ENCODE data around the gene TTC23.

The TTC23 gene

DNA sequence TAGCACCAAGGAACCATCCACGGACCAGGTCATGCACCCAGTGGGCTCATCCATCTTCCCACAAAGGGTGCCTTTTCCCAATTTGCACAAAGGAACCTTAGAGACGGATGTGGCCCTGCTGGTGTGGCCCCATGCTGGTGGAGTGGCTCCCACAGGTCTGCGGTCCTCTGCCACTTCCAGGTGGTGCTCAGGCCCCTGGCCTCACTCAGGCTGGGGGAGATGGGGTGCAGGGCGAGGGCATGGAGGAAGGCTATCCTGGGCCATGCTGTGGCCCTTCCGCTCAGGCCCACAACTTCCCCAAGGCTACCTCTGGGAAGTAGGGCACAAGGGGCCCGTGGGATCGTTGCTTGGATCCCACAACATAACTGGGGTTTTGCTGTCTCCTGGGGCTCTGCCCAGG is 149.7 kb downstream of the TTC23 start:
- DNase-seq, result no peak

DNA sequence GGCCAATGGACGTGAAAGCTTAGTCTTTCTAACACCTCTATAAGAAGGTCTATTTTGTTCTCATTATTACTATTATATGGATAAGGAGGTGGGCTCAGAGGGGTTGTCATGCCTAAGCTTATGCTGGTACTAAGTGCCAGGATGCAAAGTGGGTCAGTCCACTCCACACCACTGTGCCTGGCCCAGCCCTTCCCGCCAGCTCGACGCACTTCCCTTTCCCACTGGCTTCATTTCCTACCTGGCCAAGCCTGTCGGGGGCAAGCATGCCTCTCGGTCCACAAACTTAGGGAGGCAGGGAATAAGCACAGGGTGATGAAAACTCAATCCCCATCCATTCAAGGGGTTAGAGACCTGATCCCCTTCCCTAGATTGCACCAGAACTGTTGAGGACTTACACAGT is 150.4 kb downstream of the TTC23 start:
- no peak for DNase-seq

- no peak for DNase-seq
These were observed 151.0 kb downstream of the TTC23 start for GRCh38 chr15:99098426-99098825.

- DNase-seq, result no peak
These were observed 151.7 kb downstream of the TTC23 start for GRCh38 chr15:99097441-99098410.

DNA sequence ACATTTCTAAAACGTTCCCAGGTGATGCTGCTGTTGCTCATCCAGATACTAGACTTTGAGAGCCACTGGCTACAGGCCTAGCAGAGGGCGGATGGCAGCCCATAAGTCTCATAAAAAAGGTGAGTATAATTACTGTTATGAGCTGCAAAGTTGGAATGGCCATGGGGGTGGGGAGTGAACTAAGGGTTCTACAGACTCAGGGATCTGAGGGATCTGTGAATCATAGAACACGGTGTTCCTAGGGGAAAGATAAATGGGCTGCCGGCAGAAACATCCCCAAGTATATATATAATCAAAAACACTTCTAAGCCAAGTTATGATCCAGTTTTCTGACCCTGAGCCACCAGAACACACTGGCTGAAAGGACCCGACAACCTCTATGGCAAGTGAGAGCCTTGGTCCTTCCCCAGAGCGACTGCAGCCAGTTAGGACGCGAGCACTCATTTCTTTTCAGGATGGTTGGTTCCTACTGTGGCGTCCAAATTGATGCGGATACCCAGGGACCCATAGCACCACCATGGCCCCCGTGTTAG is 152.4 kb downstream of the TTC23 start:
- DNase-seq, result no peak

GRCh38 chr15:99096173-99096893 is 153.0 kb downstream of the TTC23 start:
- DNase-seq, result no peak

DNA sequence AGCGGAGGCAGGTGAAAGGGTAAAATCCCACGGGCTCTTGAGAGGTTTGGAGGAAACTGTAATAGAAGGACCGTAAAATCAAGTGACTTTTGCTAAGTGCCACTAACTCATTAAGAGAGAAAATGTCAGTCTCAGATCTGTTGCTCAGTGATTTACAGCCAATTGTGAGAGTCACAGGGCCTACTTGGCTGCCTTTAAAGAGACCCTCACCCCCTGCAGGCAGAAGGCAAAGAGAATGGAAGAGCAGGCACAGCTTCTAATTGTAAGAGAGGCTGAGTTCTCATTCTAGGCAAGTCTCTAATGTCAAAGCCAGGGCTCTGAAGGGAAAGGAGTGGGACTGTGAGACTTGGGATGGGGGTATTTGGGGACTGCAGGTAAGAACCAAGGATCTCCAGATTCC is 153.8 kb downstream of the TTC23 start:
- DNase-seq, result no peak

DNA sequence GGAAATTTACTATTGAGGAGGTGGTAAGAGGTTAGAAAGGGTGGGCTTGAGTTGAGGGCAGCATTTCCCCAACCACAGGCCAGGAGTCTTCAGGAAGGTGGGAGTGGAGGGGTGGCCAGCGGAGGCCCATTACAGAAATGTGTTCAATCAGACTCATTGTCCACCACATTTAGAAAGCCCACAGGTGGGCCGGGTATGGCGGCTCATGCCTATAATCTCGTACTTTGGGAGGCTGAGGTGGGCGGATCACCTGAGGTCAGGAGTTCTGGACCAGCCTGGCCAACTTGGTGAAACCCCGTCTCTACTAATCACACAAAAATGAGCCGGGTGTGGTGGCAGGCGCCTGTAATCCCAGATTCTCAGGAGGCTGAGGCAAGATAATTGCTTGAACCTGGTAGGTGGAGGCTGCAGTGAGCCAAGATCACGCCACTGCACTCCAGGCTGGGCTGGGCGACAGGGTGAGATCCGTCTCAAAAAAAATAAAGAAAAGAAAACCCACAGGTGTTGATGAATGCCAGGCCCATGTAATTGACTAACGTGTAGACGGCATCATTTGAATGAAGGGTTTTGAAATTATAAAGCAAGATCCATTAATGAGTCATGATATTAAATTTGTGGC is 156.7 kb downstream of the TTC23 start:
- DNase-seq, result no peak

- DNase-seq, result no peak
These were observed 158.4 kb downstream of the TTC23 start for GRCh38 chr15:99090938-99091337.

DNA sequence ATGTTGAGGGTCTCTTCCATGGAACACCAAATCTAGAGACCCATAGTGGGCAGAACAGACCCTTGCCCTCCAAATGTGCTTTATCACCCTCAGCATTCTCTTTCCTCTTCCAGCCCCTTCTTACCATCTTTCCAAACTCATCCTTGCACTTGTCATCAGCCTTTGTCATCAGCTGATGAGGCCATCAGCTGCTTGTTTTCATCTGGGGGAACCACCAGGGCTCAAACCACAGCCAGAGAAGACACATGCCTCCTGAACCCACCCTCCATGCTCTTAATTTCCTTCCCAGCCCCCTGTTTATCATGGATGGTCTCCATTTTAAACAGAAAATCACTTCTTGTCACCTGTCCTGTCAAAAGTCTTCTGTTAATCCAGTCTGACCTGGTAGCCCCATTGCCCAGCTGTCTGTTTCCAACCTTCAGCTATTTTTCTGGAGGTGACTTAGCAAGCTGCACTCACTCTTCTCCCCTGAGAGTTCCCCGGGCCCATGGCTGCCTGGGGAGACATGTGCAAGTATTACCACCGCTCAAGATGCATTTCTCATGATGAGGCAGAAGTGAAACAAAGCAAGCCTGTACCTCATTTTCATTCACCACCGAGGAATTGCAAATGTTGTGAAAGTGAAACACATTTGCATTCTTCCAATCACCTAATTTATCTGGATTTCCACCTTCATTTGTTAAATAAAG is 159.2 kb downstream of the TTC23 start:
- DNase-seq, result no peak

DNA sequence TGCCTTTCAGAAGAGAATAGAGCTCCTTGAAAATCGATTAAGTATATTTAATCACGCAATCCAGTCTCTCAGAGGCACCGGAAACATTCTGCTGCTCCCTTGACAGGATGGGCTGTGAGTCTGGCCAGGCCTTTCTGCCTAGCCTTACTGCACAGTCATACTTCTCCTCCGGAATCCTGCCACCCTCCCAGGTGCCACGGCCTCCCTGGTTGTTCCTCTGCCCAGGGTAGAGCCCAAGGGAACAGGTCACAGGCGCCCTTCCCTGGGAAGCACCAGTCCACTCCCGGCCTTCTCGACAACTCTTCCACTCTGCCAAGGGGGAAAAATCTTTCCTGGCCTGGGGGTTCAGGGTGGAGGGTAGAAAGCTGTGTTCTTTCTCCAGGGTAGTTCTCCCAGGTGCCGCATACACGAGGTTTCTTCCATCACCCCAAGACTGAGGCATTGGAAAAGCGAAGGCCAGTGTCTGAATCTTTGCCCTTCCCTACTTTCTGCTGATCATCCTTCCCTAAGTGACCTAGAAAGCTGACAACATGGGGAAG is 161.9 kb downstream of the TTC23 start:
- no peak for DNase-seq

DNA sequence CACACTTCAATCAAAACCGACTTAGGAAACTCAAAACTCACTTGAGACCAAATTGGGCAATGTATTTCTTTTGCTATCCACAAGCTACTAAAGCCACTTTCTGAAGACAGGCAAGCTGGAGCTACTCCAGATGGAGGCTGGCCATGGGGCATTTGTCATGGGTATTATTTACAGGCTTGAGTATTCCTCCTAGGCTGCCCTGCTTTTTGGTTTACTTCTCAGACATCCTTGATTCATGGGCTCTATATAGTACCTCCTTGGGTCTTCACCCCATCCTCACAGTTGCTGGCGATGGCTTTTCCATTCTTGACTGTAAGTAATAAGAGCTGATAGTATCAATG is 163.1 kb downstream of the TTC23 start:
- no peak for DNase-seq
